Uterus (tissue), 4 donors: ENCODE measurements around the gene TMEM242. TPM values are rescaled to one million over a fixed set of nuclear protein-coding genes. Genes with fewer than 3 reads are reported as not detected.
A peak's percentile ranks its signal among the peaks of the same experiment; 100 is the strongest.

Source experiments
- DNase-seq, 2 donors: peaks; one replicate each; pipeline ENCODE4 v3.0.0-alpha.2; 2019 to 2020
- H3K27ac ChIP-seq, 2 donors: fragments of 200-600 bp; sonication (generic); 1 replicate in 1 of 2; 2 replicates in 1 of 2; pipeline ENCODE4 v1.5.1; 2016 to 2018
- H3K27me3 ChIP-seq, 2 donors: fragments of 200-600 bp; sonication (generic); one replicate each; pipeline ENCODE4 v1.5.1; 2018 to 2019; ENCODE audit warnings: control low read depth in 1 of 2
- H3K36me3 ChIP-seq, 2 donors: fragments of 200-600 bp; sonication (generic); one replicate each; pipeline ENCODE4 v1.5.1; 2019; ENCODE audit warnings: control low read depth in 1 of 2
- H3K4me1 ChIP-seq, 2 donors: fragments of 200-600 bp; sonication (generic); one replicate each; pipeline ENCODE4 v1.5.1; 2018 to 2019; ENCODE audit warnings: control low read depth in 1 of 2
- H3K4me3 ChIP-seq, 2 donors: fragments of 200-600 bp; sonication (generic); 1 replicate in 1 of 2; 2 replicates in 1 of 2; pipeline ENCODE4 v1.5.1; 2018 to 2019; ENCODE audit warnings: mild to moderate bottlenecking in 1 of 2
- H3K9me3 ChIP-seq, 2 donors: fragments of 200-600 bp; sonication (generic); one replicate each; pipeline ENCODE4 v1.5.1; 2019; ENCODE audit warnings: control low read depth in 1 of 2
- POLR2A ChIP-seq, 2 donors: fragments of 450-650 bp; IDR thresholded peaks; one replicate each; pipeline ENCODE4 v1.6.1; 2016; ENCODE audit warnings: antibody characterized with exemption in 2 of 2, mild to moderate bottlenecking in 1 of 2, moderate library complexity in 1 of 2
- intact Hi-C: fragments of 100-400 bp; cut with DNase I; formaldehyde crosslinking; loops from one replicate; pipeline ENCODE4 v1.15.1; 2023; ENCODE audit warnings: low total_unique reads
- total RNA-seq, 4 donors: library from RNA; depleted of rRNA in 3 of 4; stranded (reverse); fragments of >200 nt in 3 of 4; gene quantifications; one replicate each; pipeline versions ENCODE4 v1.1.0 to v1.2.4, GENCODE V29; 2014 to 2023
- TF ChIP-seq, protein P1 (sequence below), 4 experiments: fragments of 200-600 bp in 2 of 4; fragments of 450-650 bp in 2 of 4; sonication (generic) in 2 of 4; IDR thresholded peaks; one replicate each; pipeline ENCODE4 v1.5.1; 2016 to 2019; ENCODE audit warnings: antibody characterized with exemption in 4 of 4, mild to moderate bottlenecking in 2 of 4, moderate library complexity in 1 of 4
- donor health status: DM: yes; HTN: yes; CAD: no.

TMEM242 gene
- total RNA-seq, 4 donors from 2014 or later = 3.3 to 14.2 (median 11.8) TPM

DNA sequence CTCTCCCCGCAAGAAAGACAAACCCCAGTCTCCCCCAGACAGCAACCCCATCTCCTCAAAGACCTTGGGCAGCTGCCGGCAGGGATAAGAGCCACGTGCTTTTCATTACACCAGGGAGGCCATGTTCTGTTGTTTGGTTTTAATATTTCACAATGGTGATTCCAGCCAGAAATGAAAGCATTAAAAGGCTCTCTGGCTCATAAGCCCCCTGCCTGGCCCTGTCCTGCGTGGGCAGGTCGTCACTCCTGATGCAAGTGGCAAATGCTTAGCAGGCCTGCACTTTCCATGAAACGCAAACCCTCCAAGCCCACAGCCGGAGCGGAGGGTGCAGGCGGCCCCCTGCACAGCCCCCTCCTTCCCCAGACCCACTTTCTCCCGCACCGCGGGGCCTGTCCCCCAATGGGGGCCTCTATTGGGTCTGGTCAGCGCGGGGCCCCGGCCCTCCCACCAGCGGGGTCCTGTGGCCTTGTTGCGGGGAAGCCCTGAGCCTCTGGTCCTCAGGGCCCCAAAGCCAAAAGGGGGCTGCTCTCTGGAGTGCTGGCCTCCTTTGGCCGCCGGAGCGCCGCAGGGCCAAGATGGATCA is 77.2 kb downstream of the TMEM242 start:
- Histone ChIP-seq H3K9me3 (no peaks in the 10 kb centered on the region), H3K36me3 (no peaks in the 10 kb centered on the region), H3K27me3 (no peaks in the 10 kb centered on the region), H3K27ac (peak overlapping the region; percentile 59 to 79), H3K4me3 (no peak overlapping the region), H3K4me1 (peaks cover 0 to 11% of the 10 kb centered on the region in 2 donors)
- no peak for TF ChIP-seq POLR2A (IDR thresholded peaks at IDR 0.05)
- TF ChIP-seq, protein P1, sequence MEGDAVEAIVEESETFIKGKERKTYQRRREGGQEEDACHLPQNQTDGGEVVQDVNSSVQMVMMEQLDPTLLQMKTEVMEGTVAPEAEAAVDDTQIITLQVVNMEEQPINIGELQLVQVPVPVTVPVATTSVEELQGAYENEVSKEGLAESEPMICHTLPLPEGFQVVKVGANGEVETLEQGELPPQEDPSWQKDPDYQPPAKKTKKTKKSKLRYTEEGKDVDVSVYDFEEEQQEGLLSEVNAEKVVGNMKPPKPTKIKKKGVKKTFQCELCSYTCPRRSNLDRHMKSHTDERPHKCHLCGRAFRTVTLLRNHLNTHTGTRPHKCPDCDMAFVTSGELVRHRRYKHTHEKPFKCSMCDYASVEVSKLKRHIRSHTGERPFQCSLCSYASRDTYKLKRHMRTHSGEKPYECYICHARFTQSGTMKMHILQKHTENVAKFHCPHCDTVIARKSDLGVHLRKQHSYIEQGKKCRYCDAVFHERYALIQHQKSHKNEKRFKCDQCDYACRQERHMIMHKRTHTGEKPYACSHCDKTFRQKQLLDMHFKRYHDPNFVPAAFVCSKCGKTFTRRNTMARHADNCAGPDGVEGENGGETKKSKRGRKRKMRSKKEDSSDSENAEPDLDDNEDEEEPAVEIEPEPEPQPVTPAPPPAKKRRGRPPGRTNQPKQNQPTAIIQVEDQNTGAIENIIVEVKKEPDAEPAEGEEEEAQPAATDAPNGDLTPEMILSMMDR (IDR thresholded peaks at IDR 0.05) = no peak
- DNase-seq = peak; percentile 76 to 81
- intact Hi-C loops = no loop called here

DNA sequence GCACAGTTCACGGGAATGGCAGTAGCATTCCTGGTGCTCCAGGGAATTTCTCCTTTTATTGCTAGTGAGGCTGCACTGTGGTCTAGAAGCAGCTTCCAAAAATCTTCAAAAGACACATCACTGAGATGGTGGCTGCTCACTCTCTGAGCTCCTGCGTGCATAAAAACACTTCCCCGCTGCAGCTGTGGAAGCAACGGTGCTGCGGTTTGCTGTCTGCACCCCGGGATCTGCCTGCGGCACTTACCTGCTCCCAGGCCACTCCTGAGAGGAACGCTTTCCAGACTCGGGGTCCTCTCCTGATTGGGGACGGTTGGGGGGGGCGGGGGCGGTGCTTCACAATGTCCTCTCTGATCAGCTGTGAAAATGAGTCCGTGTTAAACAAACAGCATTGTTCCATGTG is 77.9 kb downstream of the TMEM242 start:
- TF ChIP-seq, protein P1 (IDR thresholded peaks at IDR 0.05) = no peak
- no peak for TF ChIP-seq POLR2A (IDR thresholded peaks at IDR 0.05)
- Histone ChIP-seq H3K4me1 (peaks cover 0 to 11% of the 10 kb centered on the region in 2 donors), H3K36me3 (no peaks in the 10 kb centered on the region), H3K27ac (peak overlapping the region; percentile 59 to 79), H3K27me3 (no peaks in the 10 kb centered on the region), H3K9me3 (no peaks in the 10 kb centered on the region), H3K4me3 (no peak overlapping the region)
- intact Hi-C loops = no loop called here
- no peak for DNase-seq

DNA sequence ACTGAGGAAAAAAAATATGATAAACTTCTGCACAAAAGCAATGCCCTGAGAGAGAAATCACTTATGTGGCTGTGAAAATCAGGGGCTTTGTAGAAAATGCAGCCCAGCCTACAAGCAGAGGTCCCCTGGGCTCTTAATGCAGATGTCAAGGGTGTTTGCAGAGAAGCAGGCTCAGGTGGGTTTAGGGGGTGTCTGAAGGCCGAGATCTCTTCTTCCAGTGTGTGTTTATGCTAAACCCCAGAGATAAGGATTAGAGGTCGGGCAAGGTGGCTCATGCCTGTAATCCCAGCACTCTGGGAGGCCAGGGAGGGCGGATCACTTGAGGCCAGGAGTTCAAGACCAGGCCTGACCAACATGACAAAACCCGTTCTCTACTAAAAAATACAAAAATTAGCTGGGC is 78.5 kb downstream of the TMEM242 start:
- Histone ChIP-seq H3K27me3 (no peaks in the 10 kb centered on the region), H3K36me3 (no peaks in the 10 kb centered on the region), H3K4me3 (no peak overlapping the region), H3K9me3 (no peaks in the 10 kb centered on the region), H3K27ac (peak overlapping the region; percentile 59 to 79), H3K4me1 (peaks cover 0 to 11% of the 10 kb centered on the region in 2 donors)
- no peak for DNase-seq
- intact Hi-C loops = no loop called here
- TF ChIP-seq, protein P1 (IDR thresholded peaks at IDR 0.05) = no peak
- no peak for TF ChIP-seq POLR2A (IDR thresholded peaks at IDR 0.05)

DNA sequence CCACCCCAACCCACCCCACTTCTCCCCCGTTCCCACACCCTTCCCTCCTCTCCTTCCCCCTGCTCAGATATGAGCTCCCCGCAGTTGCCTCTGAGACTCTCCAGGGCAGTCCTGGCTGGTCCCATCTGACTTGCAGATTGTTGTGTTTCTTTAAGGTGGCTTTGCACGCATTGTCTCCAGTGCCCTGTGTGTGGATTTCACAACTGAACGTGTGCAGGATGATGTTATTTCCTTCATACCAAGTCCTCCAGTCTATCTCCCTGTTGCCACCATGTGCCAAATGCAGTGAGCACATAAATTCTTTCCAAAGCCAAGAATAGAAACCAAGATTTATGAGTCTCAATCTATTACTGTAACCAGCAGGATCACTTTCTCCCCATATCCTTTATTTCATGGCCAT is 79.1 kb downstream of the TMEM242 start:
- no peak overlapping the region for H3K4me3 ChIP-seq
- DNase-seq = no peak
- intact Hi-C loops = no loop called here
- H3K27ac ChIP-seq = peak overlapping the region; percentile 59 to 79
- no peaks in the 10 kb centered on the region for H3K27me3 ChIP-seq
- H3K36me3 ChIP-seq = no peaks in the 10 kb centered on the region
- TF ChIP-seq, protein P1 (IDR thresholded peaks at IDR 0.05) = no peak
- TF ChIP-seq POLR2A (IDR thresholded peaks at IDR 0.05) = no peak
- peaks cover 0 to 11% of the 10 kb centered on the region in 2 donors for H3K4me1 ChIP-seq
- no peaks in the 10 kb centered on the region for H3K9me3 ChIP-seq

DNA sequence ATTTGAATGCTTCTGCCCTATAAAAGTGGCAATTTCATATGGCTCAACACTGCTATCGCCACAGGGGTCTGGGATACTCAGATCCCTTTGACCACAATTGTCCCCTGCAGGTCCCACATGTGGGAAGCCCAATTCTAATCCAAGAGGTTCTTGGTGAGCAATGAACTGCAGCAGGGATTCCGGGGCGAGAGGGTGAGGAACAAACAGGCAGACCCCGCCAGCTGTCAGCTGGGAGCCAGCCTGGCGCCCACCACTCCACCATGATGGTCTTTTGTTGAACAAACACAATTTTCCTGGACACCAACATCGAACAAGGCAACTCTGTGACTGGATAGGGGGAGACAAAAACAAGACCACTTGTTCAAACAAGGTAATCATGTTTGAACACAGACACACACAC is 80.5 kb downstream of the TMEM242 start:
- no peak for DNase-seq
- TF ChIP-seq, protein P1 (IDR thresholded peaks at IDR 0.05) = no peak
- TF ChIP-seq POLR2A (IDR thresholded peaks at IDR 0.05) = no peak
- intact Hi-C loops = no loop called here

More for the DNA sequence above, 80.5 kb downstream of the TMEM242 start:
- Histone ChIP-seq H3K27me3 (no peaks in the 10 kb centered on the region), H3K9me3 (no peaks in the 10 kb centered on the region), H3K36me3 (no peaks in the 10 kb centered on the region), H3K4me3 (no peak overlapping the region), H3K4me1 (peaks cover 0 to 11% of the 10 kb centered on the region in 2 donors), H3K27ac (no peak overlapping the region)
